Tibial nerve (tissue), 3 donors: ENCODE measurements around the gene PPFIA2.

Source experiments
- POLR2A ChIP-seq, 2 donors: fragments of 450-650 bp; IDR thresholded peaks; one replicate each; pipeline ENCODE4 v1.6.1; 2017; ENCODE audit warnings: antibody characterized with exemption in 2 of 2, mild to moderate bottlenecking in 2 of 2, moderate library complexity in 2 of 2
- TF ChIP-seq, protein P1 (sequence below), 5 experiments: fragments of 200-600 bp in 3 of 5; fragments of 450-650 bp in 2 of 5; sonication (generic) in 3 of 5; IDR thresholded peaks; one replicate each; pipeline ENCODE4 v1.5.1; 2016 to 2019; ENCODE audit warnings: antibody characterized with exemption in 5 of 5, mild to moderate bottlenecking in 3 of 5, moderate library complexity in 2 of 5

DNA sequence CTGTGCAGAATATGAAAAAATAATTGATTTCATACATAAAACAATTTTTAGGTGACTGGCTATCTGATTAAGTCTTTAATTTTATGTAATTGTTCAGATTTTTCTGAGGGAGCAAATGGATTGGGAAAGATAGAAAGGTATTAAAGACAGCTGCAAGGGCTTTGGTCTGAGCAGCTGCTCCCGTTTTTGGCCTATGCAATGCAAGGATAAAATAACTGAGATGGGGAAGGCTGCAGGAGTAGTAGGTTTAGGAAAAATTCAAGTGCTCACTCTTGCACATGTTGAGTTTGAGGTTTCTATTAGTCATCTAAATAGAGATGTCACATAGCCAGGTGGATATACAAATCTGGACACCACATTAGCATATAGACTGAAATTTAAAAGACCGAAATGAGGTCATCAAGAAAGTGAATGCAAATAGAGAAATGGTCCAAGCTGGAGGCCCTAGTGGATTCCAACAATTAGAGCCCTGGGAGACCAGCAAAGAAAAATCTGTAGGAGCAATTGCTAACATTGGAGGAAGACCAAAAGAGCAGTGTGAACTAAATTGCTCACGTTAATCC is 144.0 kb downstream of the PPFIA2 start:
- TF ChIP-seq, protein P1, sequence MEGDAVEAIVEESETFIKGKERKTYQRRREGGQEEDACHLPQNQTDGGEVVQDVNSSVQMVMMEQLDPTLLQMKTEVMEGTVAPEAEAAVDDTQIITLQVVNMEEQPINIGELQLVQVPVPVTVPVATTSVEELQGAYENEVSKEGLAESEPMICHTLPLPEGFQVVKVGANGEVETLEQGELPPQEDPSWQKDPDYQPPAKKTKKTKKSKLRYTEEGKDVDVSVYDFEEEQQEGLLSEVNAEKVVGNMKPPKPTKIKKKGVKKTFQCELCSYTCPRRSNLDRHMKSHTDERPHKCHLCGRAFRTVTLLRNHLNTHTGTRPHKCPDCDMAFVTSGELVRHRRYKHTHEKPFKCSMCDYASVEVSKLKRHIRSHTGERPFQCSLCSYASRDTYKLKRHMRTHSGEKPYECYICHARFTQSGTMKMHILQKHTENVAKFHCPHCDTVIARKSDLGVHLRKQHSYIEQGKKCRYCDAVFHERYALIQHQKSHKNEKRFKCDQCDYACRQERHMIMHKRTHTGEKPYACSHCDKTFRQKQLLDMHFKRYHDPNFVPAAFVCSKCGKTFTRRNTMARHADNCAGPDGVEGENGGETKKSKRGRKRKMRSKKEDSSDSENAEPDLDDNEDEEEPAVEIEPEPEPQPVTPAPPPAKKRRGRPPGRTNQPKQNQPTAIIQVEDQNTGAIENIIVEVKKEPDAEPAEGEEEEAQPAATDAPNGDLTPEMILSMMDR (IDR thresholded peaks at IDR 0.05) = no peak
- TF ChIP-seq POLR2A (IDR thresholded peaks at IDR 0.05) = no peak
